Esophagus muscularis mucosa (tissue), 4 donors: ENCODE results near the gene CCDC169. TPM values are rescaled to one million over a fixed set of nuclear protein-coding genes. Genes with fewer than 3 reads are reported as not detected.

Experiments
- DNase-seq: peaks from one replicate; pipeline ENCODE4 v3.0.0-alpha.2; 2017; ENCODE audit errors: extremely low spot score
- H3K27ac ChIP-seq, 4 donors: fragments of 200-600 bp; sonication (generic); replicated peaks in 1 of 4; 1 replicate in 3 of 4; 2 replicates in 1 of 4; pipeline ENCODE4 v1.5.1; 2016 to 2019; ENCODE audit warnings: mild to moderate bottlenecking in 1 of 4
- H3K27me3 ChIP-seq, 4 donors: fragments of 200-600 bp; sonication (generic); one replicate each; pipeline versions ENCODE4 v1.5.1 to v1.6.0; 2016 to 2019
- H3K36me3 ChIP-seq, 4 donors: fragments of 200-600 bp; sonication (generic); one replicate each; pipeline ENCODE4 v1.5.1; 2016 to 2019
- H3K4me1 ChIP-seq, 4 donors: fragments of 200-600 bp; sonication (generic); one replicate each; pipeline ENCODE4 v1.5.1; 2016 to 2019
- H3K4me3 ChIP-seq, 4 donors: fragments of 200-600 bp; sonication (generic); 1 replicate in 2 of 4; 2 replicates in 2 of 4; pipeline ENCODE4 v1.5.1; 2016 to 2019; ENCODE audit warnings: mild to moderate bottlenecking in 4 of 4, moderate library complexity in 1 of 4
- H3K9me3 ChIP-seq, 4 donors: fragments of 200-600 bp; sonication (generic); 1 replicate in 3 of 4; 2 replicates in 1 of 4; pipeline ENCODE4 v1.5.1; 2016 to 2019
- EP300 ChIP-seq: sonication (generic); formaldehyde crosslinking; IDR thresholded peaks from one replicate; pipeline ENCODE4 v1.6.1; 2017; ENCODE audit warnings: antibody characterized with exemption
- POLR2A ChIP-seq: fragments of 450-650 bp; IDR thresholded peaks from one replicate; pipeline ENCODE4 v1.6.1; 2017; ENCODE audit warnings: antibody characterized with exemption, moderate library complexity, mild to moderate bottlenecking, low read depth
- POLR2AphosphoS5 ChIP-seq, 2 donors: sonication (generic); formaldehyde crosslinking; IDR thresholded peaks; one replicate each; pipeline ENCODE4 v1.6.1; 2017; ENCODE audit warnings: antibody characterized with exemption in 2 of 2
- WGBS: methylation state at CpG from one replicate; pipeline ENCODE4 v1.1.5; 2018; 5-methylcytosine and 5-hydroxymethylcytosine counted together
- intact Hi-C: fragments of 100-400 bp; cut with DNase I; formaldehyde crosslinking; loops from one replicate; pipeline ENCODE4 v1.15.1; 2023
- small RNA-seq, 3 donors: library from RNA; depleted of rRNA; stranded (forward); fragments of <200 nt; gene quantifications; one replicate each; pipeline ENCODE3, GENCODE V24; 2016
- total RNA-seq, 4 donors: library from RNA; depleted of rRNA; stranded (reverse); fragments of >200 nt; gene quantifications; one replicate each; pipeline versions ENCODE4 v1.1.0 to v1.2.1, GENCODE V29; 2016
- TF ChIP-seq, protein P1 (sequence below), 3 experiments: fragments of 200-600 bp in 2 of 3; fragments of 450-650 bp in 1 of 3; sonication (generic) in 2 of 3; IDR thresholded peaks; one replicate each; pipeline ENCODE4 v1.5.1; 2017 to 2019; ENCODE audit warnings: antibody characterized with exemption in 3 of 3, mild to moderate bottlenecking in 2 of 3, moderate library complexity in 1 of 3

Gene CCDC169
- total RNA-seq, 4 donors from 2014 or later, result 0.42 to 1.6 (median 0.84) TPM

DNA sequence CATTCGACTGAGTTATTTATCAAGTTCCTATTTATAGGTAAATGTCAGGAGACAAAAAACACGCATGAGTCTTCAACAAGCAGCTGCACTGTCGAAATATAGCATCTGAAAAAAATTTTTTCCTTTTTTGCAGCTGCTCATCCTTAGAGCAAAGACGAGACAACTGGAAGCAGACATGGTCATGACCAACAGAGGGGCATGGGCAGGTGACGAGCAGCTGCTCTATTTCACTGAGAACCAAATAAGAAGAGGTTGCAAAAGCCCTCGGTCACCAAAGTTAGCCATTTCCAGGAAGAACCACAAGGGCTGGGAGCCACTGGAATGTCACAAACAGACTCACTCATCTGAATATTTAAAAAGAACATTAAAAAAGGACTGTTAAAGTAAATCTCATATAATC lies 105.4 kb downstream of the CCDC169 start:
- H3K4me3 ChIP-seq, result no peak overlapping the region
- H3K9me3 ChIP-seq, result no peaks in the 10 kb centered on the region
- no peak overlapping the region for H3K27ac ChIP-seq
- TF ChIP-seq POLR2A, result no peak
- TF ChIP-seq, protein P1, sequence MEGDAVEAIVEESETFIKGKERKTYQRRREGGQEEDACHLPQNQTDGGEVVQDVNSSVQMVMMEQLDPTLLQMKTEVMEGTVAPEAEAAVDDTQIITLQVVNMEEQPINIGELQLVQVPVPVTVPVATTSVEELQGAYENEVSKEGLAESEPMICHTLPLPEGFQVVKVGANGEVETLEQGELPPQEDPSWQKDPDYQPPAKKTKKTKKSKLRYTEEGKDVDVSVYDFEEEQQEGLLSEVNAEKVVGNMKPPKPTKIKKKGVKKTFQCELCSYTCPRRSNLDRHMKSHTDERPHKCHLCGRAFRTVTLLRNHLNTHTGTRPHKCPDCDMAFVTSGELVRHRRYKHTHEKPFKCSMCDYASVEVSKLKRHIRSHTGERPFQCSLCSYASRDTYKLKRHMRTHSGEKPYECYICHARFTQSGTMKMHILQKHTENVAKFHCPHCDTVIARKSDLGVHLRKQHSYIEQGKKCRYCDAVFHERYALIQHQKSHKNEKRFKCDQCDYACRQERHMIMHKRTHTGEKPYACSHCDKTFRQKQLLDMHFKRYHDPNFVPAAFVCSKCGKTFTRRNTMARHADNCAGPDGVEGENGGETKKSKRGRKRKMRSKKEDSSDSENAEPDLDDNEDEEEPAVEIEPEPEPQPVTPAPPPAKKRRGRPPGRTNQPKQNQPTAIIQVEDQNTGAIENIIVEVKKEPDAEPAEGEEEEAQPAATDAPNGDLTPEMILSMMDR (IDR thresholded peaks at IDR 0.05), result no peak
- TF ChIP-seq POLR2AphosphoS5 (IDR thresholded peaks at IDR 0.05), result no peak
- no peak for TF ChIP-seq EP300
- H3K27me3 ChIP-seq, result no peaks in the 10 kb centered on the region
- DNase-seq, result no peak
- H3K36me3 ChIP-seq, result no peaks in the 10 kb centered on the region
- intact Hi-C loops, result no loop called here
- 77% methylated on average over 6 of the region's 6 CpGs for WGBS
- H3K4me1 ChIP-seq, result peaks cover 0 to 6% (median 0%) of the 10 kb centered on the region in 4 donors

DNA sequence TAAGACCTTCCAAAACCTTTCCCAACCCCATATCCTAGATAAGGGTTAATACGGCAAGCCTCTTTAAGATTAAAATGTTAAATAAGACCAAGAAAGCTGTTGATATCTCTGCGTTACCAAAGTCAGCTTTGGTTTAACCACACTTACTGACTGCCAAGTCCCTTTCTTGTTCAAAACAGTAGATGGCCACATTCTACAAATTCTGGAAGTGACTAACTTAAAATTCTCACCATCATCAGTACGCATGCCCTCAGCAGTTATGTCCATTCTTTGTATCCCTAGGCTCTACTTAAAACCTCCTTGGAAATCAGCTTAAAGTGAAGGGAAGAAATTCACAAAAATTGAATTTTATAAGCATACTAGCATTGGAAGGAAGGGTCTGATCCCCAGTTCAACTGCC lies 106.8 kb downstream of the CCDC169 start:
- Histone ChIP-seq H3K27ac (no peak overlapping the region), H3K4me3 (no peak overlapping the region), H3K27me3 (no peaks in the 10 kb centered on the region), H3K4me1 (peaks cover 0 to 6% (median 0%) of the 10 kb centered on the region in 4 donors), H3K9me3 (no peaks in the 10 kb centered on the region), H3K36me3 (no peaks in the 10 kb centered on the region)
- intact Hi-C loops, result no loop called here
- WGBS, result 93% methylated on average over 3 of the region's 3 CpGs
- DNase-seq, result no peak
- TF ChIP-seq EP300 (no peak), POLR2A (no peak), POLR2AphosphoS5 (IDR thresholded peaks at IDR 0.05) (no peak)
- TF ChIP-seq, protein P1 (IDR thresholded peaks at IDR 0.05), result no peak

DNA sequence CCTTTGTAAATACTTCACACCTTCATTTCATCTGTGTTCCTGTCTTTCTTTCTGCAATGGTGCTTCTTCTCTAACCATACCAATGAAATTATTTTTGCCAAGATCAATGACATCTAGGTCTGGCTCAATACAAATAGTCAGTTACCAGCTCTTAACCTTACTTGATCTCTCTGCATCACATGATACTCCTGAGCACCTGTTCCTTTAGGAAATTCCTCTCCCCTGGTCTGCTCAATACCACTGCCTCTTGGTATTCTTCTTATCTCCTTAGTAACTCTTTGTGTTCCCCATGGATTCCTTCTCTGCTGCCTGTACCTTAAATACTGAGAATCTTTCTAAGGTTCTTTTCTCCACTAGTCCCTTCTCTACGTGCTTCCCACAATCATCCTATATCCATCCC lies 109.2 kb downstream of the CCDC169 start:
- no peak for TF ChIP-seq POLR2A
- TF ChIP-seq, protein P1 (IDR thresholded peaks at IDR 0.05), result no peak
- TF ChIP-seq POLR2AphosphoS5 (IDR thresholded peaks at IDR 0.05), result no peak
- no peak for TF ChIP-seq EP300
- Histone ChIP-seq H3K4me1 (peaks cover 0 to 6% (median 0%) of the 10 kb centered on the region in 4 donors), H3K36me3 (no peaks in the 10 kb centered on the region), H3K27ac (no peak overlapping the region), H3K4me3 (no peak overlapping the region), H3K27me3 (no peaks in the 10 kb centered on the region), H3K9me3 (no peaks in the 10 kb centered on the region)
- intact Hi-C loops, result no loop called here
- WGBS, result 89% methylated on average over 1 of the region's 1 CpG
- DNase-seq, result no peak

DNA sequence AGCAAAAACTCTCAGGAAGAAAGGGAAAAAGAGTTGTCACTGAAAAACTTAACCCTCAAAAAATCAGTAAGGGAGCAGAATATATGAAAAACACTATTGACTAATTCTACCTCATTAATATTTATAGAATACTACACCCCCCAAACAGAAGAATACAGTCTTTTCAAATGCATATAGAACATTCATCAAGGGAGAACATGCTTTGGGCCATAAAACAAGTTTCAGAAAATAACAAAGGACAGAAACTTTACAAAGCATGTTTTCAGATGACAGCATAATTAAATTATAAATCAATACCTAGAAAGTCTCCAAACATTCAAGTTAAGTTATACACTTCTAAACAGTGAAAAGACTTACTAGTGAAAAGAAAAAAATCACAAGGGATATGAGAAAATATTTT lies 113.7 kb downstream of the CCDC169 start:
- H3K27ac ChIP-seq, result no peak overlapping the region
- intact Hi-C loops, result no loop called here
- TF ChIP-seq POLR2AphosphoS5 (IDR thresholded peaks at IDR 0.05), result no peak
- no peak for TF ChIP-seq POLR2A
- no peak for TF ChIP-seq EP300
- TF ChIP-seq, protein P1 (IDR thresholded peaks at IDR 0.05), result no peak

More for the DNA sequence above, 113.7 kb downstream of the CCDC169 start:
- H3K4me3 ChIP-seq, result no peak overlapping the region
- H3K9me3 ChIP-seq, result no peaks in the 10 kb centered on the region
- H3K27me3 ChIP-seq, result no peaks in the 10 kb centered on the region
- H3K4me1 ChIP-seq, result no peaks in the 10 kb centered on the region
- no peak for DNase-seq
- no peaks in the 10 kb centered on the region for H3K36me3 ChIP-seq

Small RNA genes within 50 kb of the gene (small RNA-seq; reads per million reads assigned to genes)
- 0 reads per million in 3 donors for gene RNU6-71P

Other genes with a start within 250 kb of the CCDC169 start
- 10 to 100 TPM; 20.5 to 40.1 (median 28.7) TPM for gene DCLK1, start 166.4 kb downstream of the CCDC169 start, total RNA-seq
- not detected for gene SOHLH2, start 83.3 kb downstream of the CCDC169 start, total RNA-seq
- gene SPART, start 48.6 kb upstream of the CCDC169 start, total RNA-seq, result 100 to 1,000 TPM in 3 of 4 donors, 10 to 100 TPM in 1; 95.1 to 157 (median 122) TPM
- gene CCNA1, start 134.7 kb upstream of the CCDC169 start, total RNA-seq, result under 1 TPM in 3 of 4 donors, not detected in 1; 0.26 to 0.83 (median 0.33) TPM